Fibroblast of skin of back (primary cell): ENCODE measurements around the gene MORF4L2.
"Not testable (repeated sequence)": the region's sequence is repeated elsewhere in the genome, so short reads cannot be mapped to it uniquely, and the experiment has no call there.

Experiments
- DNase-seq: peaks from one replicate; pipeline ENCODE4 v3.0.0-alpha.2; 2013

The MORF4L2 gene

DNA sequence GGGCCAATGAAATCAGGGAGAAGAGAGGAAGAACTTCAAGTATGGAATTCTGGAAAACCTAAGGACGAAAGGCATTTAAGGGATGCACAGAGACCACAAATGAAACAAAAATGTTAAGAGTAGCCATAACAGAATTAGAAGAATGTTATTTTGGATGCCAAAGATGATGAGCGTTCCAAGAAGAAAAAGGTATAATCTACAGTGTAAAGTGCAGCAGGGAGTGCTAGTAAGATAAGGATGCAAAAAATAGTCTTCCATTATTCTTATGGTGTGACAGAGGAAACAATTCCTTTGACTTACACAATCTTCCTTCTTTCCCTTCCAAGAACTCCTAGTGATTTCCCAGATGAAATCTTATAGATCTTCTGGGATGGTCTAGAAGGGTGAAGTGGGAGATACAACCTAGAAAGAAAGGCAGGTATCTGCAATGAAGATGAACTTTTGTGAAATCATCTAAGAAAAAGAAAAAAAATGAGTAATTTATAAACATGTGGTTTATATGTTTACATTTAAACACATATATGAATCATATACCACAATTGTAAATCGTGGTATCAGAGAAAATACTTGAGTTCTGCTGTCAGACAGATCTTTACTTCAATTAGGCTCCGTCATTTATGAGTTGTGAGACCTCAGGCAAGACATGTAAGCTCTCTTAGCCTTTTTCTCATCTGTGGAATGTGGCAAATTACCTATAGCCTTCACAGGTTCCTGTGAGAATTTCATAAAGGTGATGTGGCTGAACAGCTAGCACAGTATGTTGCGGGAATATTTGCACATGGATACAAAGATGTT, 8.1 kb downstream of the MORF4L2 start:
- DNase-seq: peak; percentile 84

DNA sequence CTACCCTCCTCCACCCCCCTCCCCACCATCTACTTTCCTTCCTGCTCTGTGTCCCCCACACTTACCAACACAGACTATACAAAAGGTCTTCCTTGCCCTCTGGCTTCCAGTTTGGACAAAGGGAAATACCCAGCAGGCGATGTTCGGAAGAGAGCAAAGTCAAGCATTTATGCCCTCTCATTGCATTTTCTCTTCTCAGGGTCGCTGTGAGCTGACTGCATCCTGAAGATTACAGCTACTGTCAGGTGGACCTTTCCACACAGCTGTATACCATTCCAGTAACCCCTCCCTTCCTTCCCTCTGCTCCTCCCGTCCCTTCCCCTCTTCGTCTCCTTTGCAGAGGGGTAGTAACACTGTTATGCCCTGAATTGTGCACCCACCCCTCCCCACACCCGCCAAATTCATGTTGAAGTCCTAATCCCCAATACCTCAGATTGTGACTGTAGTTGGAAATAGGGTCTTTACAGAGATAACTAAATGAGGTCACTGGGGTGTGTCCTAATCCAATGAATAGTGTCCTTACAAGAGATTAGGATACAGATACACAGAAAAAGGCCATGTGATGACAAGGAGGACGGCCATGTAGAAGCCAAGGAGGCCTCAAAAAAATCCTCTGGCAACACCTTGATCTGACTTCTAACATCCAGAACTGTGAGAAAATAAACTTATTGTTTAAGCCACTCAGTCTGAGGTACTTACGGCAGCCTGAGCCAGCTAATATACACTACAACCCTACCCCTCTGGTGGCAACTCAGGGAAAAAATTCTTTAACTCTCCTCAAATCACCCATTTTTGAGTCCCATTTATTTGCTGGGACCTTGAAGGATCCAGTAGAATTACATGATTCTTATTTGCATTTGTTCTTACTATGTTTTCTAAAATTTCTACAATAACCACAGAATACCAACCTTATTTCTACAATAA, 11.7 kb downstream of the MORF4L2 start:
- no peak for DNase-seq

DNA sequence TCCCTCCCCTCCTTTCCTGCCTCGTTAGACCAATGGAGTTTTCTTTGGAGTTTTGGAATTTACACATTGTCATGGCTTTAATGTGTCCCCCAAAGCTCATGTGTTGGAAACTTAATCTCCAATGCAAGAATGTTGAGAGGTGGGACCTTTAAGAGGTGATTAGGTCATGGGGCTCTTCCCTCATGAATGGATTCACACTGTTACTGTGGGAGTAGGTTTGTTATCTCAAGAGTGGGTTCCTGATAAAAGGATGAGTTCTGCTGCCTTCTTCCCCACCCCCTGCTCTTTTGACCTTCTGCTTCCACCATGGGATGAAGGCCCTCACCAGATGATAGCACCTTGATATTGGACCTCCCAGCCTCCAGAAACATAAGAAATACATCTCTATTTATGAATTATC, 16.8 kb downstream of the MORF4L2 start:
- no peak for DNase-seq

DNA sequence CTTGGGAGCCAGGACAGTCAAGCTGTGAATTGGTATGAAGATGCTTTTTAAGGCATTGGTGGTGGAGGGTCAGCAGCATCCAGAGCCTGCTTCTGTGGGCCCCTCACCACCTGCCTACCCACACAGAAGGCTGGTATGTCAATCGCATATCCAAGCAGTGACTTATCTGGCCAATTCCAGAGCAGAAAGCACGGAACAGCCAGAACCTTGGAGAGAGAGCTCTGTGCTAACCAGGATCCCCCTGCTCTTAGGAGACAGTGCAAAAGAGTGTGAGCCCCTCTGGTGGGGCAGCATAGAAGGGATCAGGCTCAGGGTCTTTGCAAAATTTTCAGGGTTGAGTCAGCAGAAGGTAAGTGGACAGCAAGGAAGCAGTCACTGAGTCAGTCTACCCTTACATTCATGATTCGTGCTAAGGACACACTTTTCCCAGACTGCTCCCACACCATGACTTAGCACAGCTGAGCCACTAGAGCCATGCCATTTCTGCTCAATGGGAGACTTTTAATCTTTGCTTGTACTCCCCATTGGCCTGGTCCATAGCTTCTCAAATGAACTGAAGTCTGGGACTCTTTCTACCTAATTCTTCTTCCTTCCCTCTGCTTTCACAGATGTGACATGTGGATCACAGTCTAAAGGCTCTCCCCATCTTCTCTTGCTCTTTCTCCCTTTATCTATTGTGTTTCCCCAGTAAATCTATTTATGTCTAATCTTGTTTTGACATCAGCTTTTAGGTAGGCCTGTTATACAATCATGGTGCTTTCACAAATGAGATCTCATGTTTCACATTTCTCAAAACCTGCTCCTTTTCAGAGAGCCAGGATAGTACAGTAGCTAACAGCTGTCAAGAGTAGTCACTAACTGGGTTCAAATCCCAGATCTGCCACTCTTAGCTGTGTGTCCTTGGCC, 20.0 kb downstream of the MORF4L2 start:
- peak; percentile 16 for DNase-seq

DNA sequence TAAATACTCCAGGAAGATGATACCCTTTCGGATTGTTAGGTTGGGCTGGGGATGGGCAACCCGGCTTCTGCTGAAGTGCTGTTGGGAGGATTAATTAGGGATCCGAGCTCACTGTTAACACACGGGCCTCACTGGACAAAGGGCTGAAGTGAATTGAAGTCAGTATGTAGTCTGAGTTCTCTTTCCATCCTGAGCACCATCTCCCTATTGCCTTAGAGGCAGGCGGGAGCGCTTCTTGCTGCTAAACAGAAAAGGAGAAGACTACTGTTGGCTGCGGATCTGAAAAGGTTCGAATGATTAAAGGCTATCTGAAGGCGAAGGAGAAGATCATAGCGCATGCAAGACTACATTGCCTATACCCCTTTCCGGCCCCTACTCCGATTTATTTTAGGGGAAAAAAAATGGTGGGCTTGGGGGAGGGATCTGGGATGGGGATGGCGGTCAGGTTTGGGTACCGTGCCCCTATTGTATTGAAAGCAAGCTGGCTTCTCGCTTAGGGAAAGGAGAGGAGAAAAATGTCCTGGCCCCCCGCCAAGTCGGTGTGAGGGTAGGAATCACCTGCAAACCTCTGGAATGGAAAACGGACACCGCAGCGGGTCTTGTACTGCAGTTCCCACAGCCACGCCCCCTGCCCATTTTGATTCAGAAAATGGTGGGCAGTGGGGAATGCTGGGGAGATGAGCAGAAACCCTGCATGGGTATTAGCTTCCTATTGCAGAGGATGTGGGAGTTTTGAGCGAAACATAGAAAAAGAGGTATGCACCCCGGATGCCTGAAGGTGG, 22.3 kb downstream of the MORF4L2 start:
- no peak for DNase-seq

DNA sequence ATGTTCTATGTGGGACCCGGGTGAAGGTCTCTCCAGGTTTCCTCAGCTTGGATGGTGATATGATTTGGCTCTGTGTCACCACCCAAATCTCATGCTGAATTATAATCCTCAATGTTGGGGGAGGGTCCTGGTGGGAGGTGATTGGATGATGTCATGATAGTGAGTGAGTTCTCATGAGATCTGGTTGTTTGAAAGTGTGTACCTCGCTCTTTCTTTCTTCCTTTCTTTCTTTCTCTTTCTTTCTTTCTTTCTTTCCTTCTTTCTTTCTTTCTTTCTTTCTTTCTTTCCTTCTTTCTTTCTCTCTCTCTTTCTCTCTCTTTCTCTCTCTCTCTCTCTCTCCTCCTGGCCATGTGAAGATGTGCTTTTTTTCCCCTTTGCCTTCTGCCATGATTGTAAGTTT, 27.0 kb downstream of the MORF4L2 start:
- not testable (repeated sequence) for DNase-seq

DNA sequence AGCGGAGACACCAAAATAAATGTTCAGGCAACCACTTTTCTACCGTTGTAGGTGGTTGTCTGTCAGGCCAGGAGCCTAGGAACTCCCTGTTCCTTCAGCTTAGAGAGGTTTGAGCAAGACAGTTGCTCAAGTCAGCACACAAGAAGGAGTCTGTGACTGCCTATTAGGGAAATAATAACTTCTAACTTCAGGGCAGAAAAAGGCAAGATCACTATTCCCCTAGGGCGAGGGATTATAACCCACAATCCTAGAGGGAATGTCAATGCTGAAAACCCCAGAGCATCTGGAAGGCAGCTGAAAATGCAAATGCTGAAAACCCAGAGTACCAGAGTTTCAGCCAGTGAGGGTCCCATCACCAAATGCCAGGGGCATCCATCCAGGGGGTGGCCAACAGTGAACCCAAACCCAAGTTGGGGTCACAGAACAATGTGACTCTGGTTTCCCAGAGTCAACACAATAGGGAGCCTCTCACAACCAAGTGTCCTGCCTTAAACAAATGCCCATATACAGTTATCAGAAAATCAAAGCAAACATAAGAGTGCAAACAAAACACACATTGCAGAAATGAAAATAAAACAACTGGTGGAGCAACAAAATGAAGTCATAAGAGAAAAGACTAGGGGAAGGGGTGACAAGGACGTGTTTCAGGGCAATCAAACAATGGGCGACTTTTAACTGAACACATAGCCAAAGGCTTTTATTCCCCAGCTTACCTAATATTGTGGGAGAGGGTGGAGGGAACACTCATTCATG, 27.6 kb downstream of the MORF4L2 start:
- no peak for DNase-seq

DNA sequence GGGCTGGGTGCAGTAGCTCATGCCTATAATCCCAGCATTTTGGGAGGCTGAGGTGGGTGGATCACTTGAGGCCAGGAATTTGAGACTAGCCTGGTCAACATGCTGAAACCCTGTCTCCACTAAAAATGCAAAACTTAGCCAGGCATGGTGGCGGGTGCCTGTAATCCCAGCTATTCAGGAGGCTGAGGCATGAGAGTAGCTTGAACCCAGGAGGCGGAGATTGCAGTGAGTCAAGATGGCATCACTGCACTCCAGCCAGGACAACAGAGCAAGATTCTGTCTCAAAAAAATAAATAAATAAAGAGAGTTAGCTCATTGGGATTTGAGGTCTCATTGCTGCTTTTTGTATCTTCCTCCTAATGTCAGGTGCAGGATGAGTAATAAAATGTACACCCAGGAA, 29.4 kb downstream of the MORF4L2 start:
- peak; percentile 47 for DNase-seq

DNA sequence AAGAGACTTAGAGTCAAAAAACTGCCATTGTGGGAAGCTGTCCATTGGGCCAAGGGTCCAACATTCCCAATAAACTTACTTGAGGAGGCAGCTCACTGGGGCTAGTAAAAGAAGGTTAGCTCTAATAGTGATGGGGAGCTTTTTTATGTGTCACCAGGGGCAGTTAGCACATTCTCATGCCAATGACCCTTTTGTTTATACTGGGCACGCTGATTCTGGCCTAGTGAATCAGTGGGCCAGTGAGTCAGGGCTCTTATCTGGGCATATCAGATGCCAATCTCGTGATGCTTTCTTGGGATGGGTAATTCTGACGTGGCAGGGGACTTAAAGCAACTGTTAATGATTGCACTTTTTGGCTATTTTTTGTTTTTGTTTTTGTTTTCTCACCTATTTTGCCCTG, 29.9 kb downstream of the MORF4L2 start:
- DNase-seq: peak; percentile 83

DNA sequence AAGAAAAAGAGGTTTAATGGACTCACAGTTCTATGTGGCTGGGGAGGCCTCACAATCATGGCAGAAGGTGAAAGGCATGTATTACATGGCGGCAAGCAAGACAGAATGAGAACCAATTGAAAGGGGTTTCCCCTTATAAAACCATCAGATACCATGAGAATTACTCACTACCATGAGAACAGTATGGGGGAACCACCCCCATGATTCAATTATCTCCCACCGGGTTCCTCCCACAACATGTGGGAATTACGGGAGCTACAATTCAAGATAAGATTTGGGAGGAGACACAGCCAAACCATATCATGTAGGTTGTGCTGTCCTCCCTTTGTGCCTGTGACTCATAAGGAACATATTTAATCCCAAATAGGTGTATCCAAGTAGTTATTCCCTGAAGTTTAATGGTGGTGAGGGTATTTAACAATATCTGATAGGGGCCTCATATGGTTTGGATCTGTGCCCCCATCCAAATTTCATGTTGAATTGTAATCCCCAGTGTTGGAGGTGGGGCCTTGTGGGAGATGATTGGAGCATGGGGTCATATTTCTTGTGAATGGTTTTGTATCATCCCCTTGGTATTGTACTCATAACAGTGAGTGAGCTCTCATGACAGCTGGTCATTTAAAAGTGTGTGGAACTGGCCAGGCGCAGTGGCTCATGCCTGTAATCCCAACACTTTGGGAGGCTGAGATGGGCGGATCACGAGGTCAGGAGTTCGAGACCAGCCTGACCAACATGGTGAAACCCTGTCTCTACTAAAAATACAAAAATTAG, 31.1 kb downstream of the MORF4L2 start:
- peak; percentile 31 for DNase-seq

DNA sequence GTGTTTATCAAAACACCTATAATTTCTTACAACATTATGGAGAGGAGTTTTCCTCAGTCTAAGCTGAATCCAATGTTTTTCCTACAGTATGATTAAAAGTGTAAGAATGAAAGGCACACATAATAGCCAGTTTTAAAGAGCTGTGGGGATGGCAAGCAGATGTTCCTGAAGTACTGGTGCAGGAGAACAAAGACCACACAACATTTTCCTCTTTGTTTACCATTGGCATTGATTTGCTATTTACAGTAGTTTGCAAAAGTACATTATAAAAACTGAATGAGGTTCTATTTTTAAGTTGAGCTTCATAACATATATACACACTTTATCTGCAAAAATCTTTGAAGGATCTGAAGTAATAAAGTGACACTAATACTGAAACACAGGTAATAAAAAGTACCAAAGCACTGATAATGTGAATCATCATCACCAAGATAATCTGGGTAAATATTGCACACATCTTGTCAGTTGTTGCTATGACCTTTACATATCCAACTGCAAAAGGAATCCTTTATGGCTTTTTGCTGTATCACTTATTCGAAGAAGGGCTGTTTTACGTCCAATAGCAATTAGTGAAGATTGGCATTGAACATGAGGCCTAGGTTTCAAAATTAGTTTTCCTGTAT, 35.2 kb downstream of the MORF4L2 start:
- DNase-seq: no peak

DNA sequence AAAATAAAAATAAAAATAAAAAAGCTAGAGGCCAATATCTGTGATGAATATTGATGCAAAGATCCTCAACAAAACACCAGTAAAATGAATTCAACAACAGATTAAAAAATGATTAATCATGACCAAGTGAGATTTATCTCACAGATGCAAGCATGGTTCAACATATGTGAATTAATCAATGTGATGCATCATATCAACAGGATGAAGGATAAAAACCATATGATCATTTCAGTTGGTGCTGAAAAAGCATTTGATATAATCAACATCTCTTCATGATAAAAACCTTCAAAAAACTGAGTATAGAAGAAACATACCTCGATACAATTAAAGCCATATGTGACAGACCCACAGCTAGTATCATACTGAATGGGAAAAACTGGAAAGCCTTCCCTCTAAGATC, 38.9 kb downstream of the MORF4L2 start:
- DNase-seq: no peak

DNA sequence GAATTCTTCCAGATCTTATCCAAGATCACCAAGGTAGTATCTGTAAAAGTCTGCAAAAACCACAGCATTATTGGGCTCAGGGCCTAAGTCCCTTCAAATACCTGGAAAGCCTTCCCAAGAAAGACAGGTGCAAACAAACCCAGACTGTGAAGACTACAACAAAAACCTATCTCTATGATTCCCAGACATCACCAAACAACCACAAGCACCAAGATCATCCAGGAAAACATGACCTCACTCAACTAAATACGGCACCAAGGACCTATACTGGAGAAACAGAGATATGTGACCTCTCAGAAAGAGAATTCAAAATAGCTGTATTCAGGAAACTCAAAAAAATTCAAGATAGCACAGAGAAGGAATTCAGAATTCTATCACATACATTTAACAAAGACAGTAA, 42.4 kb downstream of the MORF4L2 start:
- no peak for DNase-seq

DNA sequence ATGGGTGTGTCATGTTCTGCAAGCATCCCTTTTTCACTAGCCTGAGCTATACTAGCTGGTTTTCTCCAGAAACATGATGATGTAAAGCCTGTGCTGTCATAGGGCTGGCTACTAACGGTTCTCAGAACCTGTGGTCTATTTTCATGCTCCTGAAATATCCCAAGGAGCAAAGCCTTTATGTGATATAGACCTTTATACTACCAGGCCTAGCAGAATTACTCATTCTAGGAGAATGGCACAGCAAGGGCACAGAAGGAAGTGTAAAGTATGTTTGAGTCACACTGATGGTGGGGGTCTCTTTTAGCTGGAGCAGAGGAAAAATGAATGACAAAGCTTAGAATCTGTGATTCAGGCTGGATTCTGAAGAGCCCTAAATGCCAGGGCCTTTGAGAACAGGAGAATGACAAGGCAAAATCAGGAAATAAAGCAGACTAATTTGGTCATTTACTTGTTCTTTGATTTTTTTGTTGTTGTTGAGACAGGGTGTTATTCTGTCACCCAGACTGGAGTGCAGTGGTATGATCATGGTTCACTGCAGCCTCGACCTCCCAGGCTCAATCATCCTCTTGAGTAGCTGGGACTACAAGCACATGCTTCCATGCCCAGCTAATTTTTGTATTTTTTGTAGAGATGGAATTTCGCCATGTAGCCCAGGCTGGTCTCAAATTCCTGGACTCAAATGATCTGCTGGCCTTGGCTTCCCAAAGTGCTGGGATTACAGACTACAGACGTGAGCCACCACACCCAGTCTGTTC, 45.9 kb downstream of the MORF4L2 start:
- peak; percentile 85 for DNase-seq

DNA sequence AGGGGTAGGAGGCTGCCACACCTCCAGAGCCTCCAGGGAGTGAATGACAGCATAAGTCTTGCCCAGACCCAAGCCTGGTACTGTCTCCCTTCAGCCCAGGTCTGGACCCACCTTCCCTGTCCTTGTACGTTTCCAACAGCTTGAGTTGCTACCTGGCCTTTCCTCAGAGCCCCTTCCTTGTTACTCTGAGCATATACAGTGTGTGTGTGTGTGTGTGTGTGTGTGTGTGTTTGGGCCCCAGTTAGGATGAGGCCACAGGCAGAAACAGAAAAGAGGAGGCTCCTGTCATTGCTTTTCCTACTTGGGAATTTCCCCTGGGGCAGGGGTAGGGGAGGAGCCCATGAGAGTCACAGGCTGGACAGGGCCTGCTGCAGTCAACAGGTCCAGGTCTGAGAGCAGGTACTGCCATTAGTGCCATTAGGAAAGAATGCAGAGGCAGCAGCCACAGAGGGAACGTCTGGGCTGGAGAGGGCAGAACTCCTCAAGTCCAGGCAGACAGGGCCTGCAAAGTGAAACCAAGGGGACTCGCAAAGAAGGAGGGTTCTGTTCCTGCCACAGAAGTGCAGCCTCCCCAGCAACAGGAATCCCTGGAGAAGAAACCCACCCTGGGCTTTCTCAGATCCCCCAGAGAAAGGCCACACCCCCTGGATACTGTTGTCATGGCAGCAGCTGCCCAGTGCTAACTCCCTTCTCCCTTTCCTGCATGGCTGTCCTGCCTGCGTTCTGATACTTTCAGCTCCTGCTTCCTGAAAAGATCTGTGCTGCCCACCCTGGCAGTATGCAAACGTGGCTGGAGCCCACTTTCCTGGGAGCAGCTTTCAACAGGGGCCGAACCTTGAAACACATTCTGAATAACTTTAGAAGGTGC, 47.8 kb downstream of the MORF4L2 start:
- not testable (repeated sequence) for DNase-seq

DNA sequence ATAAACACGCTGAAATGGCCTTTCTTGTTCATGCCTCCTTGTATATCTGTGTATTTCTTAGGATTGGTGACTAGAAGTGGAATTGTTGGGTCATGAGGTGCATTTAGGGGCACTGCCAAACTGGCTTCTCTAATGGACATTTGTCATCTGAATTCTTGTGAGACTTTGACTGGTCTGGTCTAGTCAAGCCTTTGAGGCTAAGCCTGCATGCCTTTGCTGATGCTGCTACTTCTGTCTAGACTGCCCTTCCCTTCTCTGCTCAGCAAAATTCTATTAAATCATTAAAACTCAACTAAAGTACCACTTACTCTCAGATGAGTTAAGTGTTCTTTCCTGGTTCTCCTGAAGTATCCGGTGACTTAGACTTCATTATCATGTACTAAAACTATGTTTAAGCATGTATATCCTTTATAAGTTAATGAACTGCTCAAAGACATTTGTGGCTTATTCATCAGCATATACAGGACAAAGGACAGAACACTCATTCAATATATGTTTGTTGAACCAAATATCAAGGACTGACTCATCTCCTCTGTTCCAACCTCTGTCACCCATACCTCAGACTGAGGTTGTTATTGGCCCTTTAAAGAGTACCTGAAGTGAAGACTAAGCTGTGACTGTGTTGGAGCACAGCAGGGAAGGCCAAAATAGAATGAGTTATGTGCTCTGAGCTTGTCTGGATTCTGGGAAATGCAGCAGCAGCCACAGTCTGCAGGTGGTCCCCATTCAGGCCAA, 48.7 kb downstream of the MORF4L2 start:
- DNase-seq: peak; percentile 23

DNA sequence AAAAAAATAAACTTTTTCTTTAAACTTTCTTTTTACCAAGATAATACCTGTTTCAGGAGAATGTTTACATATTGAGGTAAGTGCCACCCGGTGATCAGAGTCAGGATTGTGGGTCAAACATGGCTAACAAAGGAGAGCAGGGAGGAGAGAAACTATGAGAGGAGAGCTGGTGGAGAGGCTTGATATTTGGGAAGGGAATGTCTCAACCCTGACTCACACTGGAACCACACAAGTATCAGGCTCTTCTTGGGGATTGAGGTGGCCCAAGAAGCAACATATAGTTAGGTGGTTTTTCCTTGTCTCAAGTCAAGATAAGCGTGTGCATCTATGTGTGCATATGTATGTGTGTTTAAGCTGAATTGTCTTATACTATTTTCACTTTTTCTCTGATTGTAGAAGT, 51.1 kb downstream of the MORF4L2 start:
- DNase-seq: peak; percentile 33
